Endothelial cell of umbilical vein (primary cell): ENCODE measurements around the gene RANBP3.

Experiments used
- EZH2 ChIP-seq: IDR thresholded peaks from 2 replicates; pipeline ENCODE4 v1.6.1; 2012; ENCODE audit warnings: borderline replicate concordance, low read depth, mild to moderate bottlenecking, moderate library complexity, low read length, inconsistent platforms; ENCODE audit not compliant: severe bottlenecking
- POLR2A ChIP-seq: IDR thresholded peaks from 2 replicates; pipeline ENCODE4 v1.6.1; 2012; ENCODE audit warnings: low read depth, mild to moderate bottlenecking, control low read depth, low read length
- POLR2AphosphoS5 ChIP-seq: IDR thresholded peaks from 2 replicates; pipeline ENCODE4 v1.6.1; 2012; ENCODE audit warnings: low read depth, mild to moderate bottlenecking, control low read depth, low read length, moderate library complexity; ENCODE audit not compliant: insufficient read depth
- TF ChIP-seq, protein P1 (sequence below), 2 donors: IDR thresholded peaks; 1 replicate in 1 of 2; 2 replicates in 1 of 2; pipeline ENCODE4 v1.5.1; 2011; ENCODE audit warnings: low read length in 2 of 2, mild to moderate bottlenecking in 2 of 2, moderate library complexity in 2 of 2, control low read depth in 1 of 2, inconsistent platforms in 1 of 2, low read depth in 1 of 2; ENCODE audit not compliant: insufficient read depth in 1 of 2; ENCODE audit errors: extremely low read depth in 1 of 2

DNA sequence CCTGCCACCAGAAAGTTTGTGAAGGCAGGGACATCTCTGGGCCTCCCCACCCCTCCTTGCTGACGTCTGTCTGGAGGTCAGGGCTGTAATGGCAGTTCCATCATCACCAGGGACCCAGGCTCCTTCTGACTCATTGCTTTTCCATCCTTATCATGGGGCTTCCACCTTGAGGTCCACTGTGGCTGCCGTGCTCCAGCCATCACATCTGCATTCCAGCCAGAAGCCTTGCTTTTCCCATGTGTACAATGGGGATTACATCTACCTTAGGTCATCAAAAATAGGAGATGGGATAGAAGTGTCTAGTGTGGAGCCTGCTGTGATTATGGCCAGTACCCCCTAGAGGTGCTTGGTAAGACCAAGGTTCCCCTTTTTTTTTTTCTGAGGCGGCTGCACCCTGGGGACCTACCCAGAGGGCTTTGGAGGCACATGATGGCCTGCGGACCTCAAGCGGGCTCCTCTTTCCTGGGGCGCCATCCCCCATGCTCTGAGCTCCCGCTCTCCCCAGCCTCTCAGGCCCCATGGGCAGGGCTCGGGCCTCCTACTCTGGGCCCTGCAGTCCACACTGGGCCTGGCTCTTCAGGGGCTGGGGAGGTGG, 13.4 kb upstream of the RANBP3 start:
- no peak for TF ChIP-seq EZH2
- TF ChIP-seq, protein P1, sequence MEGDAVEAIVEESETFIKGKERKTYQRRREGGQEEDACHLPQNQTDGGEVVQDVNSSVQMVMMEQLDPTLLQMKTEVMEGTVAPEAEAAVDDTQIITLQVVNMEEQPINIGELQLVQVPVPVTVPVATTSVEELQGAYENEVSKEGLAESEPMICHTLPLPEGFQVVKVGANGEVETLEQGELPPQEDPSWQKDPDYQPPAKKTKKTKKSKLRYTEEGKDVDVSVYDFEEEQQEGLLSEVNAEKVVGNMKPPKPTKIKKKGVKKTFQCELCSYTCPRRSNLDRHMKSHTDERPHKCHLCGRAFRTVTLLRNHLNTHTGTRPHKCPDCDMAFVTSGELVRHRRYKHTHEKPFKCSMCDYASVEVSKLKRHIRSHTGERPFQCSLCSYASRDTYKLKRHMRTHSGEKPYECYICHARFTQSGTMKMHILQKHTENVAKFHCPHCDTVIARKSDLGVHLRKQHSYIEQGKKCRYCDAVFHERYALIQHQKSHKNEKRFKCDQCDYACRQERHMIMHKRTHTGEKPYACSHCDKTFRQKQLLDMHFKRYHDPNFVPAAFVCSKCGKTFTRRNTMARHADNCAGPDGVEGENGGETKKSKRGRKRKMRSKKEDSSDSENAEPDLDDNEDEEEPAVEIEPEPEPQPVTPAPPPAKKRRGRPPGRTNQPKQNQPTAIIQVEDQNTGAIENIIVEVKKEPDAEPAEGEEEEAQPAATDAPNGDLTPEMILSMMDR (IDR thresholded peaks at IDR 0.05; ENCODE audit: extremely low read depth in 1 of 2, insufficient read depth in 1 of 2, low read depth in 1 of 2, low read length in 2 of 2): no peak
- no peak for TF ChIP-seq POLR2A
- TF ChIP-seq POLR2AphosphoS5: no peak
